G401 (cell line): ENCODE results near the gene SLC25A14. TPM values are rescaled to one million over a fixed set of nuclear protein-coding genes. Genes with fewer than 3 reads are reported as not detected.
A peak's percentile ranks its signal among the peaks of the same experiment; 100 is the strongest.
"Not testable (repeated sequence)": the region's sequence is repeated elsewhere in the genome, so short reads cannot be mapped to it uniquely, and the experiment has no call there.

ENCODE experiments used
- DNase-seq: peaks from one replicate; pipeline ENCODE4 v3.0.0-alpha.2; 2015; ENCODE audit warnings: low spot score
- in situ Hi-C: cut with HindIII; loops from 2 replicates; pipeline ENCODE4 v1.10.0; 2016; ENCODE audit warnings: low sequenced_read_pairs, mixed read lengths
- total RNA-seq: library from RNA; depleted of rRNA; stranded (reverse); fragments of >200 nt; shearing (Covaris generic); gene quantifications from 2 replicates; pipeline ENCODE4 v1.2.3, GENCODE V29; 2014; rRNA removed

SLC25A14 gene, protein sequence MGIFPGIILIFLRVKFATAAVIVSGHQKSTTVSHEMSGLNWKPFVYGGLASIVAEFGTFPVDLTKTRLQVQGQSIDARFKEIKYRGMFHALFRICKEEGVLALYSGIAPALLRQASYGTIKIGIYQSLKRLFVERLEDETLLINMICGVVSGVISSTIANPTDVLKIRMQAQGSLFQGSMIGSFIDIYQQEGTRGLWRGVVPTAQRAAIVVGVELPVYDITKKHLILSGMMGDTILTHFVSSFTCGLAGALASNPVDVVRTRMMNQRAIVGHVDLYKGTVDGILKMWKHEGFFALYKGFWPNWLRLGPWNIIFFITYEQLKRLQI
- 10.1 and 14.2 TPM in 2 replicates for total RNA-seq

DNA sequence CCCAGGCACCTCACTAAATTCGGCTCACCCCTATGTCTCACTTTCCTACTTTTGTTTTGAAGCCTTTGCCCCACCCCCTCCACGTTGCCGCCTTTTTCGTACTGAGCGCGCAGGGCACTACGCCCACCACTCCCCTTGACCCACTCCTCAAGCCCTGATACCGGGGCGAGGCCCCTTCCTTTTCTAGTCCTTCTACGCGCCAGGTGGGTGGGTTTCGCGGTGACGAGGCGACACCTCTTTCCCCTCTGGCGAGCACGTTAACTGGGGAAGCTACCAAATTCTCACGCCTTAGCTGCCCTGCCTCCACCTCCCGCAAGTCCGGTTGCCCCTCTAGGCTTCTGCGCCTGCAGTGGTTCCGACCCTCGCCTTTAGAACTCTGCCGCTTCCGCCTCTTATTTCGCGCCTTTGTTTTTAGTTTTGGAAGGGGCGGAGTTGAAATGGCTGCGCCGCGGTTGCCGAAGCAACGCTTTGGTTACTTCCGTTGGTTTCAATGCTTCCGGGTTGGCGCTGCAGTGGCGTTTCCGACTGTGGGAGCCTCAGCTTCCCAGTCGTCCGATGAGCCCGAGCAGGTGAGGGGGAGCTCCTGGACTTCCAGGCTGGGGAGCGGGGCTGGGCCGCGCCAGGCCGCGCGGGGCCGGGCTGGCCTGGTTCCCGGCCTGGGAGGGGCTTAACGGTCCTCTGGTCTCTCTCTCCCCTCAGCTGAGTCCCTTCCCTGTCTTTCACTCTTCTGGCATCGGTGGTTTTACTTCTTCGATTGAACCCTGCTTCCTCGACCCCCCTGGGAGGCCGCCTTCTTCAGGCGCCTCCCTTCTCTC is at the start of gene SLC25A14:
TSS of gene SLC25A14 (plus strand) at position 512 of the 815 bp plus-strand sequence. CDS start 360 bp downstream, outside the sequence.
- in situ Hi-C loops: no loop called here
- DNase-seq: peak; percentile 81

DNA sequence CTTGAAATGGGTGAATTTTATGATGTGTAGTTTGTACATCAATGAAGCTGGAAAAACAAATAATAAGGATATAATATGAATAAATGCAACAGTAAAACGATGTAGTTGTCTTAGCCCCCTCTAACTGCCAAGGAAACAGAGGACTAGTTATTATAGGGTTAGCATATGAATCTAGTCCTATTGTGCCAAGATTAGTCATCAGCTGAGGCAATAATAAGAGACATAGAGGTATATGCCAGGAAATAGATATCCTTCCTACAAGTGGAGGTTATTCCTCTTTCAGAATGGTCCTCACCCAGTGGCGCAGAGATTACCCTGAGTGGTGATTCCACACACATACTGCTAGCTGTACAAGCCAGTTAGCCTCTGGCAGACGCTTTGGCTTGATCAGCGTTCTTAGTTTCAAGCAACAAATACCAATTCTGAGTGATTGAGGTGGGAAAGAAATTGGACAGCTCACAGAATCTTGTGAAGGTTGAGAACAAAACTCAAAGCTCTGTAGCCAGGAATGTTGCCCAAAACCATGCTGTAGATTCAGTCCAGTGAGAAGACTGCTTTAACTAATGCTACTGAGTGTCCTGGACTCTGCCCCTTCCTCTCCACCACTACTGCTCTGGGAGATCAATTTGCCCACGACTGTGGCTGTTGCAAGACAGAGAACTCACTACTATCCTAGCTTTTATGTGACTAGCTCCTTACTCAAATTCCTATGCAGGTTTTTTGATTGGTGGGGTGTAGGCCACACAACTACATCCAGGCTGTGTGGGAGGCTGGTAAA is 44.0 kb upstream of the SLC25A14 start:
- no peak for DNase-seq
- in situ Hi-C loops: no loop called here

DNA sequence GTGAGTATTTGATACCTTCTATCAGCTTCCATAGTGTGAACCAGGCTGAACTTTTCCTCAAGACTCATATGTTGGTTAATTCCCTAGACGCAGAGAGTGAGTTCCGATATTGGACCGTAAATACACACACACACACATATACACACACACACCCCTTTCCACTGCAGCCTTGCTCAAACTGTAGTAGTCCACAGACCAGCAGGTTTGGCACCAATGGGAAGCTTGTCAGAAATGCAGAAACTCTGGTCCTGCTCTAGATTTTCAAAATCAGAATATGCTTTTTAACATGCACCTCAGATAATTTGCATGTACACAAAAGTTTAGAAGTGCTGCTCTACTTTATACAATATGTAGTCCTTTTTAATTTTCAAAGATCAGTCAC is 43.4 kb upstream of the SLC25A14 start:
- DNase-seq: no peak
- in situ Hi-C loops: no loop called here

DNA sequence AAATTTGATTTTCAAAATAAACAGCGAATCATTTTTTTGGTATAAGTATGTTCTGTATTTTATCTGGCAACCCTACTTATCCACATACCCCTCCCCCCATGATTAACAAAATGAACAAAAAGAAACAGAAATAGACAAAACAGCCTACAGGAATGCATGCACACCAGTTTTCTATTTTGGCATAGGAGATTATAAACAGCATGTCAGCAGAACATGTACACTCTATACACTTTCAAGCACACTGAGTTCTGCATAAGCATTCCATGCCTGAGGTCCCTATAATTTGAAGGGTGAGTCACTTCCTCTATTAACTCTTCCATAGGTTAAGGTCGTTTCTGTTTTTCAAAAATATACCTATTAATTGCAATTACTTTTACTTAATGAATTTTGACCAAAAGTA is 43.0 kb upstream of the SLC25A14 start:
- in situ Hi-C loops: no loop called here
- no peak for DNase-seq

DNA sequence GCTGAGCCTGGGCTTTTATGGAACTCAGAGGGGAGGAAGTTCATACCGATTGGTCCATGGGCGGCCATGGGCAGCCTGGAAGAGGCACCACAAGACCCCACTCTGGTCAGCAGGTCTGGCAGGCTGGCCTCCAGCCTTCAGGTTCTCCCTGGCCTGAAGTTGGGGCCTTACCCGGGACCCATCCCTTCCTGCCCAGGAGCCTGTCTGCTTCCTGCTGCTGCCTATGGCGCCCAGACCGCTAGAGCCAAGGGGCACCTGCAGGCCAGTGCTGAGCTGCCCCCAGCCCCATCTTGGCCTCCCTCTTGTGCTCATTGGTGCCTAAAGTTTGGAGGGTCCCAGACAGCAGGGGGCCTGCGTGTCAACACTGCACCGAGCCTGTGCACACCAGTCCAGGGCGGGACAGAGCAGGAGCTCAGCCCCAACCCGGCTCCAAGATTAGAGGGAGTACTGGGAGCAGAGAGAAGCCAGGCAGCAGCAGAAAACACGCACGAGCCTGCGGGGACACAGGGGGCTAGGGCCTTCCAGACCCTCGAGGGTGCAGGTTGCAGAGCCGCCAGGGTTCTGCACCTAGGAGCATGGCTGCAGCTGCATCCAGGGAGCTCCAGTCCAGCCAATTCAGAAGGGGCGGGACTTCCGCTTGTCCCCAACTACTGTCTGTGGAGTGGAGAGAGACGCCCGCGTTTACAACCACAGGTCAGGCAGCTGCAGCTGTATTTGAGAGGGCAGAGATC is 40.3 kb upstream of the SLC25A14 start:
- DNase-seq: no peak
- in situ Hi-C loops: no loop called here

DNA sequence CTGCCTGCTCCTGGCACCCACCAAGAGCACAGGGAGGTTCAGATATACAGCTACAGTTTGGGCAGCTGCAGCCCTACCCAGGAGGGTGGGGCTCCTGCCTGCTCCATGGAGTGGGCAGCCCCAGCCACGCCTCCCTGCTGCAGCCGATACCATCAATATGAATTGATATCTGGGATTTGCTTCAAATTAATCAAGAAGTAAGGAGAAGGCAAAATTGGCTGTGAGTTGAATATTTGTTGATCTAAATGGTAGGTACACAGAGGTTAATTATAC is 39.8 kb upstream of the SLC25A14 start:
- DNase-seq: no peak
- in situ Hi-C loops: no loop called here

DNA sequence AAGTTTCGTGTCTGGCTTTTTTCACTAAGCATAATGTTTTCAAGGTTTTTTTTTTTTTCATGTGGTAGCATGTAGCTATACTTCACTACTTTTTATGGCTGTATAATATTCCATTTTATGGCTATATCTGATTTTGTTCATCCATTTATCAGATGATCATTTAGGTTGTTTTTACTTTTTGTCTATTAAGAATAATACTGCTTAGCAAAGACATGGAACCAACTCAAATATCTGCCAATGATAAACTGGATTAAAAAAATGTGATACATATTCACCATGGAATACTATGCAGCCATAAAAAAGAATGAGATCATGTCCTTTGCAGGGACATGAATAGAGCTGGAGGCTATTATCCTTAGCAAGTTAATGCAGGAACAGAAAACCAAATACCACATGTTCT is 38.3 kb upstream of the SLC25A14 start:
- DNase-seq: no peak
- in situ Hi-C loops: no loop called here

DNA sequence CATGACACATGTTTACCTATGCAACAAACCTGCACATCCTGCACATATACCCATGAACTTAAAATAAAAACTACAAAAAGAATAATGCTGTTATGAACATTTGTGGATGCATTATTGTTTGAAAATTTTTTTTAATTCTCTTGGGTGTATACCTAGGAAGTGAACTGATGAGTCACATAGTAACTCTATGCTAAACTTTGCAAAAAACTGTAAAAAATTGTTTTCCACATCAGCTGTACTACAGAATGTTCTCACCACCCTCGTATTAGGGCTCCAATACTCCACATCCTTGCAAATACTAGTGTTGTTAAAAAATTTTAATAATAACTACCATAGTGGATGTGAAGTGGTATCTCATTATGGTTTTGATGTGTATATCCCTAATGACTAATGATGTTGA is 37.7 kb upstream of the SLC25A14 start:
- DNase-seq: no peak
- in situ Hi-C loops: no loop called here

DNA sequence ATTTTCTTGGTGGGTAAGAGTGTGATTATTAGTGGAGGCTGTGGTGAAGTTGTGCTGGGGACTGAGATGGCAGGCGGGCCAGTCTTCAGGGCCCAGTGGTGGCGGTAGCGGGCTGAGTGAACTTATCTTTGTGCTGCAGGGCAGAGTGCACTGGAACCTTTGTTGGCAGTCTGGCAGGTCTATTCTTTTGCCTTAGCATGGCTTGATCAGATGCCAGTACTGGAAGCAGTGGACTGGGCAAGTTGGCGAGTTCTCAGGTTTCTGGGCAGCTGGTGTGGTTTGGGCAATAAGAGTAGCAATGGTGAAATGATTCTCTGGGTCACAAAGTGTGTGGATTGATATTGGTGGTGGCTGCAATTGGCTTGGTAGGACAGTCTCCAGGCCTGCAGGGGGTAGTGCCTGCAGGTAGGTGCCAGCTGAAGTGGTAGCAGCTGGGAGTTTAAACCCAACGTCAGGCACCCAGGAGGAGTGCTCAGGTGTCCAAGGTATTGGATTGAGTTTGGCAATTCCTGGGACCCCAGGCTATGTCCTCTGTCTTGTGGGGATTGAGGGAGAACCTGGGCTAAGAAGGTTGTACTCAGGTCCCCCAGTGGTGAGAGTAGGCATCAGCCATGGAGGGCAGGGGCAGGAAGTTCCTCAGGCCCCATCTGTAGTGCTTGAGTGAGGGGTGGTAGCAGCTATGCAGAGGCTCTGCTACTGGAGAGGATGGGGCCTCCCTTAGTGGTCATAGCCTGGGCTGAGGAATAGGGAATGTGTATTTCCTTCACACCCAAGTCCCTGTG is 34.9 kb upstream of the SLC25A14 start:
- DNase-seq: no peak
- in situ Hi-C loops: no loop called here

DNA sequence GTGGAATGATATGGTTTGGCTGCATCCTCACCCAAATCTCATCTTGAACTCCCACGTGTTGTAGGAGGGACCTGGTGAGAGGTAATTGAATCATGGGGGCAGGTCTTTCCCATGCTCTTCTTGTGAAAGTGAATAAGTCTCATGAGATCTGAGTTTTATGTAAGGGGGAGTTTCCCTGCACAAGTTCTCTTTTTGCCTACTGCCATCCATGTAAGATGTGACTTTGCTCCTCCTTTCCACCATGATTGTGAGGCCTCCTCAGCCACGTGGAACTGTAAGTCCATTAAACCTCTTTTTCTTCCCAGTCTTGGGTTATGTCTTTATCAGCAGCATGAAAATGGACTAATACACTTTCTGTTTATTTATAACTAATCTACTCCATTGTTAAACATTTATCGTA is 19.8 kb upstream of the SLC25A14 start:
- DNase-seq, in situ Hi-C loops: not testable (repeated sequence)

DNA sequence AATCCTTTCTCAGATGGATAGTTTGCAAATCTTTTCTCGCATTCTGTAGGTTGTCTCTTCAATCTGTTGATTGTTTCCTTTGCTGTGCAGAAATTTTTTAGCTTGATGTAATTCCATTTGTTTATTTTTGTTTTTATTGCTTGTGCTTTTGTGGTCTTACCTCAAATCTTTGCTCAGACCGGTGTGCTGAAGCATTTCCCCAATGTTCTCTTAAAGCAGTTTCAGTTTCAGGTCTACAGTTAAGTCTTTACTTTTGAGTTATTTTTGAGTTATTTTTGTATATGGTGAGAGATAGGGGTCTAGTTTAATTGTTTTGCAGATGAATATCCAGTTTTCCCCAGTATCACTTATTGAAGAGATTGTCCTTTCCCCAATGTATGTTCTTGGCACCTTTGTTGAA is 18.2 kb upstream of the SLC25A14 start:
- DNase-seq: no peak
- in situ Hi-C loops: no loop called here

DNA sequence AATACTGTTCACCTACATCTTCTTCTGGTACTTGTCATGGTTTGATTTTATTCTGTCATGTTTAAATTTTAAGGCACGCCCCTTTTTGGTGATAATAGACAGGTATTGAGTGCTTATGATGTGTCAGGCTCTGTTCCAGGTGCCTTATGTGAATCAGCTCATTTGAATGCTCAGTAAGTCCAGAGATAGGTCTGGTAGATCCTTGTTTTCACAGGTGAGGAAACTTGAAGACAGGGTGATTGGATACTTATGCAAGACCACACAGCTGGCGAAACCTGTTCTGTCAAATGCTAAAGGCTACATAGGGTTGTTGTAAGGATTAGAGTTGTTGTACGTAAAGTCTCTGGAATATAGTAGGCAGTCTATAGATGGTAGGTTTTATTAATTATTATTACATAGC is 9.6 kb upstream of the SLC25A14 start:
- DNase-seq: no peak
- in situ Hi-C loops: no loop called here

DNA sequence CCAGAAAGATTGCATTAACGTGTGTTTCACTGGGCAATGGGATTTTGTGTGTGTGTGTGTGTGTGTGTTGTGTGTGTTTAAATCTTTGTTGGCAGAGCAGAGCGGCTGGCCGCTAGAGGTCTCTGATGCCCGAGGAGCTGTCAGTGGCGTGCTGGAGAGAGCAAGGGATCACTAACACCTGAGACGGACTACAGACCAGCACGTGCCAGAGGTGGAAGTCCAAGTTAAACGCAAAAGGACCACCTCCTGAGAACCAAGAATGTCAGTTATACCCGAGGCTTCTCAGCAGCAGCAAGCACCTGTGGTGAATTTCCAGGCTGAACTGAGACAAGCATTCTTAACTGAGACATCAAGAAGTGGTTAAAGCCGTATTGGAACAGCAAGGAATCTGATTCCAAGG is 9.0 kb upstream of the SLC25A14 start:
- peak; percentile 38 for DNase-seq
- in situ Hi-C loops: no loop called here

DNA sequence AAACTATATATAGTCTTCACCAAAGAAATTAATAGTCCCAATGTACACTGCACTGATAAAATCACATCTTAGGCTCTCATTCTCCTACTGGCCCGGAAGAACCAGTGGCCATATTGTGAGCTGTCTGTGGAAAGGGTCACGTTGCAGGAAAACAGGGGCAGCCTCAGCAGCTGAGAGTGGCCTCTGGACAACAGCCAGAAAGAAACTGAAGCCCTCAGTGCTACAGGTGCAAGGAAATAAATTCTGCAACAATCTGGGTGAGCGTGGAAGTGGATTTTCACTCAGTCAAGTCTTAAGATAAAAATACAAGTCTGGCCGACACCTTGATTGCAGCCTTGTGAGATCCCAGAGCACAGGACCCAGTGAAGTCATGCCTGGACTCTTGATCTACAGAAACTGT is 3.2 kb upstream of the SLC25A14 start:
- in situ Hi-C loops: no loop called here
- no peak for DNase-seq

DNA sequence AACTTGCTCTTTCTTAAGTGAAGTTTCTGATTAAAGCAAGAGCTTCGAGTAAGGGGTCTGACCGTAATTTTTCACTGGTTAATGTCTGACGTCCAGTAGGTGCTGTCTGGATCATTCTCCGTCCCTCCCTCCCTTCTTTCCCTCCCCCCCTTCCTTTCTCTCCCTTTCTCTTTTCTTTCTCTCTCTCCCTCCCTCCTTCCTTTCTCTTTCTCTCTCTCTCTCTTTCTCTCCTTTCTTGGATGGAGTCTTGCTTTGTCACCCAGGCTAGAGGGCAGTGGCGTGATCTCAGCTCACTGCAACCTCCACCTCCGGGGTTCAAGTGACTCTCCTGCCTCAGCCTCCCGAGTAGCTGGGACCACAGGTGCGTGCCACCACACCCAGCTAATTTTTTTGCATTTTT is 850 bp upstream of the SLC25A14 start:
- DNase-seq, in situ Hi-C loops: not testable (repeated sequence)

DNA sequence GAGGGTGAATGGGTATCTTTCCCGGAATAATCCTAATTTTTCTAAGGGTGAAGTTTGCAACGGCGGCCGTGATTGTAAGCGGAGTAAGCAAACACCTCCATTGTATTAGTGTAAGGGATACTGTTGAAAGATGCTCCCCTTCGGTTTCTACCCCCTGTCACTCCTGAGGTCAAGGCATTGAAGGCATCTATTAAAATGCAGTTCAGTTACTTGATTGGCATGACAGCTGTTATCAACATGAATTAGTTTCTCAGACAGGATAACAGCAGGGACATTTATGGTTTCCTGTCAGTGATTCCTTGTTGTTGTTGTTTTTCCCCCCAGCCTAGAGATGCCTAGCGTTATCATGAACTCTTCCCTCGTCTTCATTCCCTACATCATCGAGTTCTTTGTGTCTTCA is 552 bp downstream of the SLC25A14 start:
- no peak for DNase-seq
- in situ Hi-C loops: no loop called here

DNA sequence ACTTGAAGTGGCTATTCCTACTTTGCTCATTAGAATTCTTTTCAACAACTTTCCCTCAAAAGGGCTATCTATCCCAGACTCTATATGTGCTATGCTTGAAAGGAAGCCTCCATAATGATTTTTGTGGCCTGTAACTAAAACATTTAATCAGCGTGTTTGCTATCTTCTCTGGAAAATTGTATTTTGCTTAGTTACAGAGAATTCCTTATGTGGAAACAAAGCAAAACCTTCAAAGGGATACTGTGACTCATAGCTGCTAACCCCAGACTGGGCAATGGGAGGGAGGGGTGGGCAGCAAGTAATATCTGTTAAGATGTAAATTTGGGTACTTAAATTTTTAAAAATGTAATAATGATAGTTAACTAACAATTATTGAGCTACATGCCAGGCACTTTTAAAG is 3.7 kb downstream of the SLC25A14 start:
- DNase-seq: no peak
- in situ Hi-C loops: no loop called here

DNA sequence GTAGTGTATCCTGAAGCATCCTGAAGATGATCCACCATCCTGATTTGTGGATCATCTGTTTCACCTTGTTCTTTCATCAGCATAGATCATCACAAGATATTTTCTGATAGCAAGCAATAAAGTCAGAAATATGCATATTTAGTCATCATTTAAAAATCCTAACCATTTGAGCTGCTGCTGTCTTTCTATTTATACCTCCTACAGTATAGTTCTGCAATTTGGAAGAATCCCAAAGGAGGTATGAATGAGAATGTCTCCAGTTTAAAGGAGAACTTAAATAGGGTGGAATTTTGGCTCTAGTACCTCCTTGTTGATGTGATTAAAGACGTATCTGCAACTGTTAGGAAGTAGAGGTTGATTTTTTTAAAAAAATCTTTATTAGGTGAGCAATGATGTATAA is 7.6 kb downstream of the SLC25A14 start:
- DNase-seq: no peak

DNA sequence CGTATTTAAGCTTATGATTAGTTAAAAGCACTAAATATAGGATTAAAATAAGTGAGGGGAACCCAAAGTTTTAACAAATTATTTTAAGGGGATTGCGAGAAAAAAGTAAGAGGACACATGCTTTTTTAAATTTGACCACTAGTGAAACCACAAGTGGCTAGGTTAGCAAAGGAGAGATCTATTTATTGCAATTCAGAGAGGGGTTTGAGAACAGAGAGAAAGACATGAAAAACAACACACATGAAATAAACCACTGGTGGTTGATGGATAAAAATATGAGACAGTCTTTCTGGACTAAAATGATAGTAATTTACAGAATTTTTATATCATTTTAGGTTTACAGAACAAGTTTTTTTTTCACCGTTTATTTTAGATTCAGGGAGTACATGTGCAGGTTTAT is 11.8 kb downstream of the SLC25A14 start:
- DNase-seq: no peak

More for the DNA sequence above, 7.6 kb downstream of the SLC25A14 start:
- in situ Hi-C loops: no loop called here

More for the DNA sequence above, 11.8 kb downstream of the SLC25A14 start:
- in situ Hi-C loops: no loop called here
